Measurements from ENCODE around the gene LMTK3. TPM values are rescaled to one million over a fixed set of nuclear protein-coding genes. Genes with fewer than 3 reads are reported as not detected.

The LMTK3 gene
- total and polyA plus RNA-seq, 9 of the 15 experiments (the other 6 are each of a cell fraction or from before 2014, with no cell fraction given), result 0.35 to 12.3 (median 2.0) TPM; not detected in 2

- TF ChIP-seq ZNF318 (IDR thresholded peaks at IDR 0.05; ENCODE audit: borderline replicate concordance in 1 of 2, low read depth in 1 of 2) (no peak), PATZ1 (CRISPR knock-in tag; IDR thresholded peaks at IDR 0.05; ENCODE audit: borderline replicate concordance) (no peak), ZZZ3 (IDR thresholded peaks at IDR 0.05) (no peak), ATF4 (CRISPR knock-in tag; IDR thresholded peaks at IDR 0.05) (no peak), RHOXF2B (CRISPR knock-in tag; conservative IDR thresholded peaks at IDR 0.05) (no peak), ZNF384 (IDR thresholded peaks at IDR 0.05; ENCODE audit: low read depth, low read length) (no peak), RERE (CRISPR knock-in tag; IDR thresholded peaks at IDR 0.05; ENCODE audit: borderline replicate concordance) (no peak), ZNF766 (CRISPR knock-in tag; conservative IDR thresholded peaks at IDR 0.05) (no peak)
Observed at GRCh38 chr19:48501494-48502349, 9.9 kb downstream of the LMTK3 start (continued).
